Naive B cell (primary cell): ENCODE measurements around the gene RAPGEF4. TPM values are rescaled to one million over a fixed set of nuclear protein-coding genes. Genes with fewer than 3 reads are reported as not detected.

Experiments
- ATAC-seq, 2 donors: fragments of 150-1000 bp; cut with Tn5 transposase; 2 replicates each; pipeline ENCODE4 v1.10.0; 2021; ENCODE audit warnings: low read depth in 2 of 2, mild to moderate bottlenecking in 2 of 2, moderate library complexity in 2 of 2
- DNase-seq: peaks from one replicate; pipeline ENCODE4 v3.0.0; 2022
- H3K27ac Mint-ChIP-seq, 6 donors: one replicate each; pipeline ENCODE4 v1.8.0; 2020 to 2022; ENCODE audit warnings: mild to moderate bottlenecking in 6 of 6, mixed read lengths in 6 of 6, moderate library complexity in 5 of 6, inconsistent platforms in 2 of 6
- H3K27me3 Mint-ChIP-seq, 3 donors: one replicate each; pipeline ENCODE4 v1.8.0; 2021 to 2022; ENCODE audit warnings: mixed read lengths in 3 of 3, mild to moderate bottlenecking in 1 of 3
- H3K36me3 Mint-ChIP-seq, 2 donors: one replicate each; pipeline ENCODE4 v1.8.0; 2020 to 2022; ENCODE audit warnings: mixed read lengths in 2 of 2, inconsistent platforms in 1 of 2, mild to moderate bottlenecking in 1 of 2
- H3K4me1 Mint-ChIP-seq, 3 donors: one replicate each; pipeline ENCODE4 v1.8.0; 2020 to 2022; ENCODE audit warnings: mixed read lengths in 3 of 3, inconsistent platforms in 1 of 3, mild to moderate bottlenecking in 1 of 3, moderate library complexity in 1 of 3
- H3K4me3 Mint-ChIP-seq, 8 donors: one replicate each; pipeline ENCODE4 v1.8.0; 2020 to 2022; ENCODE audit warnings: mild to moderate bottlenecking in 8 of 8, mixed read lengths in 8 of 8, moderate library complexity in 8 of 8, inconsistent platforms in 2 of 8
- H3K9me3 Mint-ChIP-seq, 7 donors: one replicate each; pipeline ENCODE4 v1.8.0; 2020 to 2022; ENCODE audit warnings: mixed read lengths in 7 of 7, mild to moderate bottlenecking in 5 of 7, inconsistent platforms in 2 of 7, moderate library complexity in 1 of 7
- polyA plus RNA-seq, 6 donors: library from polyadenylated mRNA; unstranded; fragments of 300-500 nt; fragmentation: Illumina TruSeq; gene quantifications; one replicate each; pipeline ENCODE4 v1.2.3, GENCODE V29; 2021; ENCODE audit warnings: low read depth in 6 of 6

Gene RAPGEF4
- polyA plus RNA-seq, 6 donors from 2014 or later = 0.07 TPM; not detected in 5

DNA sequence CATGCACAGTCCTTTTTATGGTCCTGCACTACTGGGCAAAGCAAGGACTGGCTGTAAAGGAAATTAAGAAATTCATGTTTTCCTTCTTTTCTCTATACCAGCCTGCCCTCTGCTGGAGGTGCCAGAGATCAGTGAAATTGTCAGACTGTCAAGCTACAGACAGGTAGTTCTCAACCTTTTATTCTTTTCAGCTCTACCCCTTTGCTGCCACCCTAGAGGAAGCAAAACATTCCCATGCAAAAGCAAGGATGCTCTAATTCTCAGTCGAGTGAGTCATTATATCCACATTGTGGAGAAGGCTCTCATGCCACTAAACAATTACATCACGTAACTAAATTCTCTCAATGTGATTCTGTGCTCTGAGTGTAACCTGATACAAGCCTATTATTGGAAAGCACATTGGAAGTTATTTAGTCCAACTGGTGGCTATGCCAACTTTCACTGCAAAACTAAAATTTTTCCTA lies 25.0 kb upstream of the RAPGEF4 start:
- Mint-ChIP-seq H3K27ac (no peak overlapping the region), H3K9me3 (peaks cover 0 to 4% (median 0%) of the 10 kb centered on the region in 7 donors), H3K4me3 (no peak overlapping the region), H3K27me3 (peaks cover 6 to 29% (median 19%) of the 10 kb centered on the region in 3 donors), H3K36me3 (no peaks in the 10 kb centered on the region), H3K4me1 (no peaks in the 10 kb centered on the region)
- no peak for DNase-seq
- ATAC-seq = no peak

GRCh38 chr2:172711110-172711509 lies 24.5 kb upstream of the RAPGEF4 start:
- Mint-ChIP-seq H3K27me3 (peaks cover 2 to 25% (median 18%) of the 10 kb centered on the region in 3 donors), H3K36me3 (no peaks in the 10 kb centered on the region), H3K4me1 (no peaks in the 10 kb centered on the region), H3K9me3 (peaks cover 0 to 4% (median 0%) of the 10 kb centered on the region in 7 donors), H3K4me3 (no peak overlapping the region), H3K27ac (no peak overlapping the region)
- no peak for DNase-seq
- ATAC-seq = no peak

GRCh38 chr2:172712251-172712650 lies 23.4 kb upstream of the RAPGEF4 start:
- peaks cover 0 to 14% (median 11%) of the 10 kb centered on the region in 3 donors for H3K27me3 Mint-ChIP-seq
- DNase-seq = no peak
- no peak for ATAC-seq
- H3K9me3 Mint-ChIP-seq = peaks cover 0 to 4% (median 0%) of the 10 kb centered on the region in 7 donors
- H3K36me3 Mint-ChIP-seq = no peaks in the 10 kb centered on the region
- no peak overlapping the region for H3K4me3 Mint-ChIP-seq
- H3K4me1 Mint-ChIP-seq = no peaks in the 10 kb centered on the region
- no peak overlapping the region for H3K27ac Mint-ChIP-seq

- Mint-ChIP-seq H3K4me3 (no peak overlapping the region), H3K9me3 (peaks cover 0 to 4% (median 0%) of the 10 kb centered on the region in 7 donors), H3K36me3 (no peaks in the 10 kb centered on the region), H3K27ac (no peak overlapping the region), H3K27me3 (peaks cover 0 to 4% (median 0%) of the 10 kb centered on the region in 3 donors), H3K4me1 (no peaks in the 10 kb centered on the region)
- ATAC-seq (no peak), DNase-seq (no peak)
Measured at GRCh38 chr2:172713365-172713875, 22.2 kb upstream of the RAPGEF4 start.

- no peak for ATAC-seq
- Mint-ChIP-seq H3K36me3 (peaks cover 5 to 11% of the 10 kb centered on the region in 2 donors), H3K9me3 (peaks cover 6 to 24% (median 12%) of the 10 kb centered on the region in 7 donors), H3K27ac (no peak overlapping the region), H3K4me3 (no peak overlapping the region), H3K4me1 (no peaks in the 10 kb centered on the region), H3K27me3 (peaks cover 6 to 12% (median 9%) of the 10 kb centered on the region in 3 donors)
- DNase-seq = no peak
Measured at GRCh38 chr2:172722481-172722880, 13.2 kb upstream of the RAPGEF4 start.

- H3K36me3 Mint-ChIP-seq = peaks cover 5 to 11% of the 10 kb centered on the region in 2 donors
- no peak for ATAC-seq
Measured at GRCh38 chr2:172723286-172723685, 12.4 kb upstream of the RAPGEF4 start.

DNA sequence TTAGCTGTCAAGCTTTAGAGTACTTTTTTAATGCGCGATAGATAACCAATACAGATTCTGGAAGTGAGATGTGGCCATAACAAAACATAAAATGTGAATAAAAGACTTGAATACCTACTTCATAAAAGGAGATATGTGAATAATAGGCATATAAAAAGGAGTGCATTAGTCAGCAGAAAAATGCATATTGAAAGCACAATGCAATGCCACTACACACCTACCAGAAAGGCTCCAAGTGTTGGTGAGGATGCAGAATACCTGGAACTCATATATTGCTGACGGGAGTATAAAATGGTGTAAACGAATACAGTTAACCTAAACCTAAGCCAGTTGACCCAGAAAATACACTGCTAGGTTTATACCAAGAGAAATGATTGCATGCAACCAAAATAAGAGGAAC lies 10.9 kb upstream of the RAPGEF4 start:
- Mint-ChIP-seq H3K36me3 (peaks cover 1 to 11% of the 10 kb centered on the region in 2 donors), H3K4me1 (no peaks in the 10 kb centered on the region), H3K9me3 (peaks cover 5 to 14% (median 7%) of the 10 kb centered on the region in 7 donors), H3K27me3 (peaks cover 10 to 14% (median 10%) of the 10 kb centered on the region in 3 donors), H3K4me3 (no peak overlapping the region), H3K27ac (no peak overlapping the region)
- ATAC-seq = no peak
- DNase-seq = no peak

More at GRCh38 chr2:172723286-172723685, 12.4 kb upstream of the RAPGEF4 start:
- H3K9me3 Mint-ChIP-seq = peaks cover 6 to 24% (median 12%) of the 10 kb centered on the region in 7 donors
- H3K27me3 Mint-ChIP-seq = peaks cover 8 to 12% (median 9%) of the 10 kb centered on the region in 3 donors
- DNase-seq = no peak
- H3K4me1 Mint-ChIP-seq = no peaks in the 10 kb centered on the region
- no peak overlapping the region for H3K4me3 Mint-ChIP-seq
- H3K27ac Mint-ChIP-seq = no peak overlapping the region

DNA sequence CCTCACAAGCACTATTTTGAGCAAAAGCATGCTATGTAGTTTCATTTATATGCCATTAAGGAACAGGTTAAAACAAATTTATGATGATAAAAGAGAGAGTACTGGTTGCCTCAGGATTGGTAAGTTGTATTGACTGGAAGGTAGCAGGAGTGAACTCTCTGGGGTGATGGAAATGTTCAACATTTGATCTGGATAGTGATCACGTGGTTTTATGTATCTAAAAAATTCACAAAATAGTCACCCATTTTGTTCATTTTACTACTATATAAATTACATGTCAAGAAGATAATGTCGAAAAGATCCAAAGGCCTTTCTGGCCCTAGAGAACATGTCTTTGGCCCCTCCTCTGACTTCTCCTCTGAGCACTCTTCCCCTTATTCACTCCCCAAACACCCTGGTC lies 10.4 kb upstream of the RAPGEF4 start:
- Mint-ChIP-seq H3K27me3 (peaks cover 13 to 16% (median 16%) of the 10 kb centered on the region in 3 donors), H3K4me3 (no peak overlapping the region), H3K9me3 (peaks cover 4 to 10% (median 6%) of the 10 kb centered on the region in 7 donors), H3K36me3 (peaks cover 0 to 8% of the 10 kb centered on the region in 2 donors), H3K4me1 (no peaks in the 10 kb centered on the region), H3K27ac (no peak overlapping the region)
- DNase-seq = no peak
- no peak for ATAC-seq

GRCh38 chr2:172725746-172726145 lies 9.9 kb upstream of the RAPGEF4 start:
- H3K9me3 Mint-ChIP-seq = peaks cover 0 to 5% (median 1%) of the 10 kb centered on the region in 7 donors
- H3K4me3 Mint-ChIP-seq = no peak overlapping the region
- H3K36me3 Mint-ChIP-seq = peaks cover 0 to 3% of the 10 kb centered on the region in 2 donors
- DNase-seq = no peak
- H3K27me3 Mint-ChIP-seq = peaks cover 11 to 20% (median 16%) of the 10 kb centered on the region in 3 donors
- ATAC-seq = no peak
- no peak overlapping the region for H3K27ac Mint-ChIP-seq
- no peaks in the 10 kb centered on the region for H3K4me1 Mint-ChIP-seq

GRCh38 chr2:172726172-172726735 lies 9.4 kb upstream of the RAPGEF4 start:
- peaks cover 12 to 22% (median 17%) of the 10 kb centered on the region in 3 donors for H3K27me3 Mint-ChIP-seq
- no peaks in the 10 kb centered on the region for H3K36me3 Mint-ChIP-seq
- no peak for ATAC-seq
- no peak for DNase-seq
- H3K9me3 Mint-ChIP-seq = peaks cover 0 to 2% (median 0%) of the 10 kb centered on the region in 7 donors
- no peaks in the 10 kb centered on the region for H3K4me1 Mint-ChIP-seq
- H3K4me3 Mint-ChIP-seq = no peak overlapping the region
- H3K27ac Mint-ChIP-seq = no peak overlapping the region

GRCh38 chr2:172730411-172730810 lies 5.2 kb upstream of the RAPGEF4 start:
- DNase-seq = no peak
- Mint-ChIP-seq H3K27ac (no peak overlapping the region), H3K27me3 (peaks cover 37 to 48% (median 42%) of the 10 kb centered on the region in 3 donors), H3K36me3 (no peaks in the 10 kb centered on the region), H3K4me3 (no peak overlapping the region), H3K9me3 (peaks cover 0 to 2% (median 0%) of the 10 kb centered on the region in 7 donors), H3K4me1 (peaks cover 0 to 4% (median 0%) of the 10 kb centered on the region in 3 donors)
- no peak for ATAC-seq

GRCh38 chr2:172734711-172735581 lies 699 bp upstream of the RAPGEF4 start:
- Mint-ChIP-seq H3K27ac (peak overlapping the region in 1 of 6 donors; percentile 38), H3K36me3 (no peaks in the 10 kb centered on the region), H3K4me3 (peak overlapping the region in 7 of 8 donors; percentile 37 to 86 (median 50)), H3K4me1 (peaks cover 0 to 8% (median 6%) of the 10 kb centered on the region in 3 donors), H3K27me3 (peaks cover 49 to 63% (median 60%) of the 10 kb centered on the region in 3 donors), H3K9me3 (peaks cover 0 to 2% (median 0%) of the 10 kb centered on the region in 7 donors)
- DNase-seq = no peak
- no peak for ATAC-seq

- H3K9me3 Mint-ChIP-seq = no peaks in the 10 kb centered on the region
- H3K36me3 Mint-ChIP-seq = no peaks in the 10 kb centered on the region
- no peak for ATAC-seq
- H3K27ac Mint-ChIP-seq = no peak overlapping the region
- H3K4me1 Mint-ChIP-seq = peaks cover 0 to 8% (median 6%) of the 10 kb centered on the region in 3 donors
- DNase-seq = no peak
- H3K4me3 Mint-ChIP-seq = peak overlapping the region; percentile 23 to 82 (median 64)
- peaks cover 40 to 52% (median 49%) of the 10 kb centered on the region in 3 donors for H3K27me3 Mint-ChIP-seq
Measured at GRCh38 chr2:172736424-172737174, 954 bp downstream of the RAPGEF4 start.
